T-helper 2 cell treated with Interferon-gamma antibody and Interleukin-4, amounts not matched to agents 100 ng/mL and 5 ng/mL, for 36 hours (primary cell): Measurements from ENCODE around the gene LPIN1. TPM values are rescaled to one million over a fixed set of nuclear protein-coding genes. Genes with fewer than 3 reads are reported as not detected.

Source experiments
- intact Hi-C: fragments of 100-400 bp; cut with micrococcal nuclease; formaldehyde crosslinking; loops from one replicate; pipeline ENCODE4 v1.15.1; 2023
- total RNA-seq: library from RNA; stranded (reverse); gene quantifications from 2 replicates; pipeline ENCODE4 v1.2.3, GENCODE V29; 2022

The LPIN1 gene
- total RNA-seq, 1 donor from 2014 or later = 62.1 TPM

DNA sequence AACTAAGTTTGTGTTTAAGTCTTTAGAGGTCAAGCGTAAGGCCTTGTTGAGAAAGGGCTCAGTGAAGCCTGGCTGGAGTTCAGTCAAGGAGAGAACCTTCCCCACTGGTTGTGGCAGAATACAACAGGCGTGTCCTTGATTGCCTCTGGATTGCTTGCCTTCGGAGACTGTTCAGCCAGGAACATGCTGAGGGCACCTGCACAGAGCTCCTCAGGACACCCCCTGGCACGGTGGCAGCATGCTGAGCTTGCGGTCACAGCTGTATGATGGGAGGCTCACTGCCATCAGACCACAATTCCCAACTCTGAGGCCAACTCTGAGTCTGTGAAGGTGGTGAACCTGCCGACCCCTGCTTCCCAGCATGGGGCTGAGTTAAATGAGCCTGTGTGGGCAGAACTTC lies 130.0 kb downstream of the LPIN1 start:
- intact Hi-C loops = no loop called here

DNA sequence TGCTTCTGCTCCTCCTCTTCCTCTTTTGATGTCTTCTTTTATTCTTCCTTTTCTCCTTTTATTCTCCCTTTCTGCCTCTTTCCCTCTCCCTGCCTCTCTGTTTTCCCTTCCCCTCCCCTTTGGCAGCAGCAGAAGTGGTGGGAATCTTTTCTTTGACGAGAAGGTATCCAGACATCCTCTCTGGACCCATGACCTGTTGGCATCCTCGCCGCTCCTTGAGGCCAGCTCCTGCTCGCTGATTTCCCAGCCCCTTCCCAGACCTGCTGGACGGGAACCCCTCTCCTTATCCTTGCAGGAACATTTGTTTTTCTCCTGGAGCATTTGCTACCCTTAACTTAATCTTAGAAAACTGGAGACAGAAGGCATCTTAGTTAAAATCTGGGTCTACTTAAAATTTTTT lies 130.5 kb downstream of the LPIN1 start:
- intact Hi-C loops = no loop called here

Other genes with a start within 250 kb of the LPIN1 start
- gene GREB1, start 212.6 kb upstream of the LPIN1 start, total RNA-seq = 0.25 and 0.30 TPM in 2 replicates
- gene NTSR2, start 76.4 kb upstream of the LPIN1 start, total RNA-seq = not detected in 2 replicates